GM19328 (cell line): ENCODE measurements around the gene ATF2.

Source experiments
- ATAC-seq: cut with Tn5 transposase; IDR thresholded peaks from one replicate; pipeline ENCODE4 v1.9.1; 2021; ENCODE audit warnings: mild to moderate bottlenecking, moderate library complexity; ENCODE audit not compliant: unreplicated experiment

ATF2 gene

GRCh38 chr2:175030380-175031271 lies 137.4 kb downstream of the ATF2 start:
- no peak for ATAC-seq

- ATAC-seq = no peak
These were observed 140.2 kb downstream of the ATF2 start for GRCh38 chr2:175027755-175028154.

- ATAC-seq = no peak
These were observed 141.6 kb downstream of the ATF2 start for GRCh38 chr2:175026385-175026784.

GRCh38 chr2:175025946-175026345 lies 142.1 kb downstream of the ATF2 start:
- ATAC-seq = no peak

GRCh38 chr2:175025233-175025632 lies 142.8 kb downstream of the ATF2 start:
- no peak for ATAC-seq

- ATAC-seq = no peak
These were observed 145.1 kb downstream of the ATF2 start for GRCh38 chr2:175022923-175023322.
